Medulla oblongata (tissue), 1 donor: ENCODE results near the gene TRUB1.

Experiments
- DNase-seq: peaks from one replicate; pipeline ENCODE4 v3.0.0-alpha.2; 2015; ENCODE audit errors: extremely low spot score

The TRUB1 gene

GRCh38 chr10:114975091-114975490 is 37.1 kb downstream of the TRUB1 start:
- DNase-seq = no peak

- no peak for DNase-seq
These were observed 45.0 kb downstream of the TRUB1 start for GRCh38 chr10:114982989-114983388.

- DNase-seq = no peak
These were observed 50.0 kb downstream of the TRUB1 start for GRCh38 chr10:114987995-114988394.

- DNase-seq = no peak
These were observed 52.6 kb downstream of the TRUB1 start for GRCh38 chr10:114990586-114990985.

GRCh38 chr10:114990991-114991390 is 53.0 kb downstream of the TRUB1 start:
- no peak for DNase-seq

- DNase-seq = no peak
These were observed 54.3 kb downstream of the TRUB1 start for GRCh38 chr10:114992189-114992775.

GRCh38 chr10:114995468-114996247 is 57.7 kb downstream of the TRUB1 start:
- DNase-seq = no peak

- DNase-seq = no peak
These were observed 58.5 kb downstream of the TRUB1 start for GRCh38 chr10:114996542-114996941.

GRCh38 chr10:114998993-114999392 is 61.0 kb downstream of the TRUB1 start:
- DNase-seq = no peak

- DNase-seq = peak; percentile 22
These were observed 63.7 kb downstream of the TRUB1 start for GRCh38 chr10:115001506-115002381.

- DNase-seq = no peak
These were observed 65.4 kb downstream of the TRUB1 start for GRCh38 chr10:115003396-115003795.

GRCh38 chr10:115004236-115004862 is 66.4 kb downstream of the TRUB1 start:
- DNase-seq = no peak

GRCh38 chr10:115005771-115006170 is 67.8 kb downstream of the TRUB1 start:
- no peak for DNase-seq

GRCh38 chr10:115018185-115018931 is 80.4 kb downstream of the TRUB1 start:
- DNase-seq = no peak

- DNase-seq = no peak
These were observed 82.5 kb downstream of the TRUB1 start for GRCh38 chr10:115020449-115020848.

- DNase-seq = no peak
These were observed 84.7 kb downstream of the TRUB1 start for GRCh38 chr10:115022733-115023132.

- DNase-seq = no peak
These were observed 85.7 kb downstream of the TRUB1 start for GRCh38 chr10:115023715-115024114.

- DNase-seq = no peak
These were observed 86.4 kb downstream of the TRUB1 start for GRCh38 chr10:115024371-115024770.

GRCh38 chr10:115026056-115026745 is 88.2 kb downstream of the TRUB1 start:
- DNase-seq = no peak

GRCh38 chr10:115026746-115027140 is 88.7 kb downstream of the TRUB1 start:
- DNase-seq = no peak
